Activated naive CD4-positive, alpha-beta T cell treated with anti-CD3 and anti-CD28 coated beads for 36 hours (primary cell): ENCODE results near the gene FFAR2. TPM values are rescaled to one million over a fixed set of nuclear protein-coding genes. Genes with fewer than 3 reads are reported as not detected.
"Not testable (repeated sequence)": the region's sequence is repeated elsewhere in the genome, so short reads cannot be mapped to it uniquely, and the experiment has no call there.

Experiments used
- CTCF ChIA-PET: fragments of 350-600 bp; sonication (Branson Sonifier 250); formaldehyde crosslinking; loops from one replicate; lab custom pipeline; 2021; ENCODE audit warnings: antibody characterized with exemption; lab: Charles Lee
- DNase-seq: peaks from one replicate; pipeline ENCODE4 v3.0.0-alpha.2; 2020
- H3K27ac Mint-ChIP-seq: one replicate; pipeline ENCODE4 v1.8.0; 2021; ENCODE audit warnings: mild to moderate bottlenecking, mixed read lengths
- H3K27me3 Mint-ChIP-seq: one replicate; pipeline ENCODE4 v1.8.0; 2021; ENCODE audit warnings: low read depth, mixed read lengths
- H3K36me3 Mint-ChIP-seq: one replicate; pipeline ENCODE4 v1.8.0; 2021; ENCODE audit warnings: low read depth, mixed read lengths
- H3K4me1 Mint-ChIP-seq: one replicate; pipeline ENCODE4 v1.8.0; 2021; ENCODE audit warnings: low read depth, mixed read lengths
- H3K4me3 Mint-ChIP-seq: one replicate; pipeline ENCODE4 v1.8.0; 2021; ENCODE audit warnings: mild to moderate bottlenecking, moderate library complexity, mixed read lengths
- H3K9me3 Mint-ChIP-seq: one replicate; pipeline ENCODE4 v1.8.0; 2021; ENCODE audit warnings: mixed read lengths
- intact Hi-C: fragments of 100-400 bp; cut with micrococcal nuclease; formaldehyde crosslinking; loops from one replicate; pipeline ENCODE4 v1.15.1; 2023
- total RNA-seq, 2 experiments: library from RNA; stranded (reverse); gene quantifications; one replicate each; pipeline ENCODE4 v1.2.3, GENCODE V29; 2021

Gene FFAR2
- total RNA-seq, 2 experiments from 2014 or later, result not detected

- H3K4me3 Mint-ChIP-seq, H3K27me3 Mint-ChIP-seq, H3K36me3 Mint-ChIP-seq, DNase-seq, intact Hi-C loops, H3K27ac Mint-ChIP-seq, H3K9me3 Mint-ChIP-seq: not testable (repeated sequence)
- H3K4me1 Mint-ChIP-seq, result peaks cover 27% of the 10 kb centered on the region
- CTCF ChIA-PET, result interaction anchor here (1.4 to 1.7 kb wide), 2 partner anchors 33 to 48 kb away, joined by 5 to 7 read pairs; no protein-coding TSS in a partner anchor
These were observed 13.7 kb downstream of the FFAR2 start for GRCh38 chr19:35461788-35462187.

GRCh38 chr19:35462476-35462953 is 14.5 kb downstream of the FFAR2 start:
- CTCF ChIA-PET, result interaction anchor here (1.4 to 1.7 kb wide), 3 partner anchors 10 to 48 kb away, joined by 4 to 7 read pairs (median 5); no protein-coding TSS in a partner anchor
- no peak overlapping the region for H3K4me3 Mint-ChIP-seq
- peaks cover 24% of the 10 kb centered on the region for H3K4me1 Mint-ChIP-seq
- H3K27me3 Mint-ChIP-seq, result no peaks in the 10 kb centered on the region
- H3K9me3 Mint-ChIP-seq, result no peaks in the 10 kb centered on the region
- peak overlapping the region; percentile 15 for H3K27ac Mint-ChIP-seq
- no peaks in the 10 kb centered on the region for H3K36me3 Mint-ChIP-seq
- peak; percentile 59 for DNase-seq
- intact Hi-C loops, result no loop called here

- CTCF ChIA-PET, result interaction anchor here (0.6 to 1.7 kb wide), 6 partner anchors 9 to 143 kb away, joined by 3 to 7 read pairs (median 4); no protein-coding TSS in a partner anchor
- Mint-ChIP-seq H3K4me1 (peaks cover 24% of the 10 kb centered on the region), H3K27ac (peak overlapping the region; percentile 15)
- H3K36me3 Mint-ChIP-seq, H3K27me3 Mint-ChIP-seq, H3K9me3 Mint-ChIP-seq, H3K4me3 Mint-ChIP-seq, intact Hi-C loops, DNase-seq: not testable (repeated sequence)
These were observed 14.9 kb downstream of the FFAR2 start for GRCh38 chr19:35462956-35463355.

GRCh38 chr19:35466259-35466658 is 18.2 kb downstream of the FFAR2 start:
- H3K36me3 Mint-ChIP-seq, result no peaks in the 10 kb centered on the region
- H3K4me3 Mint-ChIP-seq, result no peak overlapping the region
- H3K4me1 Mint-ChIP-seq, result peaks cover 19% of the 10 kb centered on the region
- H3K9me3 Mint-ChIP-seq, result no peaks in the 10 kb centered on the region
- intact Hi-C loops, result no loop called here
- no peak for DNase-seq
- H3K27ac Mint-ChIP-seq, result no peak overlapping the region
- CTCF ChIA-PET, result interaction anchor here (0.6 to 1.4 kb wide), 3 partner anchors 13 to 113 kb away, joined by 3 to 4 read pairs (median 3); partner anchors contain the start of gene FFAR3
- H3K27me3 Mint-ChIP-seq, result no peaks in the 10 kb centered on the region

- DNase-seq, result peak; percentile 75
- intact Hi-C loops, result loop anchor here (1.0 to 2.0 kb wide), 3 partner anchors 48 to 220 kb away; partner anchors contain the start of gene LSR
- Mint-ChIP-seq H3K4me1 (peaks cover 4% of the 10 kb centered on the region), H3K36me3 (no peaks in the 10 kb centered on the region), H3K27me3 (no peaks in the 10 kb centered on the region), H3K9me3 (no peaks in the 10 kb centered on the region), H3K4me3 (no peak overlapping the region), H3K27ac (no peak overlapping the region)
- CTCF ChIA-PET, result interaction anchor here (0.6 to 3.4 kb wide), 12 partner anchors 27 to 273 kb away, joined by 3 to 52 read pairs (median 4); partner anchors contain the start of gene FFAR3
These were observed 20.6 kb downstream of the FFAR2 start for GRCh38 chr19:35468637-35469036.

- intact Hi-C loops, result no loop called here
- DNase-seq, result no peak
- Mint-ChIP-seq H3K27ac (no peak overlapping the region), H3K36me3 (no peaks in the 10 kb centered on the region), H3K4me1 (no peaks in the 10 kb centered on the region), H3K4me3 (no peak overlapping the region), H3K9me3 (no peaks in the 10 kb centered on the region), H3K27me3 (no peaks in the 10 kb centered on the region)
- CTCF ChIA-PET, result interaction anchor here (0.6 to 3.4 kb wide), 7 partner anchors 18 to 123 kb away, joined by 3 to 52 read pairs (median 3); partner anchors contain the start of genes FFAR1 and FFAR3
These were observed 22.1 kb downstream of the FFAR2 start for GRCh38 chr19:35470128-35470527.

GRCh38 chr19:35471075-35471474 is 23.0 kb downstream of the FFAR2 start:
- H3K27me3 Mint-ChIP-seq, CTCF ChIA-PET, intact Hi-C loops, H3K36me3 Mint-ChIP-seq, H3K4me1 Mint-ChIP-seq, DNase-seq, H3K27ac Mint-ChIP-seq, H3K9me3 Mint-ChIP-seq, H3K4me3 Mint-ChIP-seq: not testable (repeated sequence)

GRCh38 chr19:35471946-35472345 is 23.9 kb downstream of the FFAR2 start:
- no peak overlapping the region for H3K27ac Mint-ChIP-seq
- CTCF ChIA-PET, result interaction anchor here (1.0 to 1.3 kb wide), 2 partner anchors 9 to 119 kb away, joined by 4 to 5 read pairs; no protein-coding TSS in a partner anchor
- intact Hi-C loops, result no loop called here

GRCh38 chr19:35474104-35474503 is 26.0 kb downstream of the FFAR2 start:
- CTCF ChIA-PET, result interaction anchor here (0.6 to 1.6 kb wide), 2 partner anchors 21 to 57 kb away, joined by 4 to 7 read pairs; no protein-coding TSS in a partner anchor

More at GRCh38 chr19:35471946-35472345, 23.9 kb downstream of the FFAR2 start:
- no peaks in the 10 kb centered on the region for H3K27me3 Mint-ChIP-seq
- DNase-seq, result no peak
- no peaks in the 10 kb centered on the region for H3K36me3 Mint-ChIP-seq
- H3K4me3 Mint-ChIP-seq, result no peak overlapping the region
- H3K9me3 Mint-ChIP-seq, result no peaks in the 10 kb centered on the region
- H3K4me1 Mint-ChIP-seq, result no peaks in the 10 kb centered on the region

GRCh38 chr19:35474594-35474993 is 26.5 kb downstream of the FFAR2 start:
- DNase-seq, intact Hi-C loops, H3K36me3 Mint-ChIP-seq, CTCF ChIA-PET, H3K27me3 Mint-ChIP-seq, H3K9me3 Mint-ChIP-seq, H3K4me3 Mint-ChIP-seq, H3K27ac Mint-ChIP-seq, H3K4me1 Mint-ChIP-seq: not testable (repeated sequence)

More at GRCh38 chr19:35474104-35474503, 26.0 kb downstream of the FFAR2 start:
- Mint-ChIP-seq H3K27ac (no peak overlapping the region), H3K9me3 (no peaks in the 10 kb centered on the region), H3K27me3 (no peaks in the 10 kb centered on the region), H3K4me1 (no peaks in the 10 kb centered on the region), H3K36me3 (no peaks in the 10 kb centered on the region), H3K4me3 (no peak overlapping the region)
- intact Hi-C loops, result no loop called here
- DNase-seq, result no peak

GRCh38 chr19:35476149-35476548 is 28.1 kb downstream of the FFAR2 start:
- Mint-ChIP-seq H3K4me3 (no peak overlapping the region), H3K9me3 (no peaks in the 10 kb centered on the region), H3K36me3 (no peaks in the 10 kb centered on the region), H3K27ac (no peak overlapping the region), H3K27me3 (no peaks in the 10 kb centered on the region), H3K4me1 (no peaks in the 10 kb centered on the region)
- intact Hi-C loops, result no loop called here
- CTCF ChIA-PET, result no interaction called here
- peak; percentile 47 for DNase-seq

- no peak overlapping the region for H3K27ac Mint-ChIP-seq
- H3K4me3 Mint-ChIP-seq, result no peak overlapping the region
- no peaks in the 10 kb centered on the region for H3K36me3 Mint-ChIP-seq
- CTCF ChIA-PET, result interaction anchor here (0.6 to 1.4 kb wide), 3 partner anchors 13 to 126 kb away, joined by 3 to 5 read pairs (median 5); no protein-coding TSS in a partner anchor
- H3K9me3 Mint-ChIP-seq, result no peaks in the 10 kb centered on the region
- DNase-seq, result no peak
- intact Hi-C loops, result no loop called here
- no peaks in the 10 kb centered on the region for H3K4me1 Mint-ChIP-seq
- H3K27me3 Mint-ChIP-seq, result no peaks in the 10 kb centered on the region
These were observed 31.0 kb downstream of the FFAR2 start for GRCh38 chr19:35478794-35479677.
